Measurements from ENCODE around the gene ANXA6. TPM values are rescaled to one million over a fixed set of nuclear protein-coding genes. Genes with fewer than 3 reads are reported as not detected.
"Not testable (repeated sequence)": the region's sequence is repeated elsewhere in the genome, so short reads cannot be mapped to it uniquely, and the experiment has no call there.

The ANXA6 gene
- total RNA-seq, 1 experiment from 2014 or later: 190 TPM

GRCh38 chr5:151181818-151182523 is 24.4 kb upstream of the ANXA6 start:
- no peak for DNase-seq (ENCODE audit: low read depth)

- no peak for DNase-seq (ENCODE audit: low read depth)
Observed at GRCh38 chr5:151180291-151180690, 22.7 kb upstream of the ANXA6 start.

- DNase-seq (ENCODE audit: low read depth): no peak
Observed at GRCh38 chr5:151179489-151179840, 21.9 kb upstream of the ANXA6 start.

- no peak for DNase-seq (ENCODE audit: low read depth)
Observed at GRCh38 chr5:151178777-151179488, 21.4 kb upstream of the ANXA6 start.

- DNase-seq (ENCODE audit: low read depth): no peak
Observed at GRCh38 chr5:151178372-151178771, 20.8 kb upstream of the ANXA6 start.

GRCh38 chr5:151176268-151176667 is 18.7 kb upstream of the ANXA6 start:
- DNase-seq (ENCODE audit: low read depth): not testable (repeated sequence)

- no peak for DNase-seq (ENCODE audit: low read depth)
Observed at GRCh38 chr5:151174612-151175101, 17.1 kb upstream of the ANXA6 start.

- DNase-seq (ENCODE audit: low read depth): no peak
Observed at GRCh38 chr5:151173711-151174611, 16.4 kb upstream of the ANXA6 start.

- DNase-seq (ENCODE audit: low read depth): no peak
Observed at GRCh38 chr5:151171529-151171928, 13.9 kb upstream of the ANXA6 start.

GRCh38 chr5:151168602-151169344 is 11.2 kb upstream of the ANXA6 start:
- DNase-seq (ENCODE audit: low read depth): no peak

GRCh38 chr5:151167022-151167421 is 9.4 kb upstream of the ANXA6 start:
- no peak for DNase-seq (ENCODE audit: low read depth)

GRCh38 chr5:151164687-151165392 is 7.3 kb upstream of the ANXA6 start:
- peak; percentile 77 for DNase-seq (ENCODE audit: low read depth)

GRCh38 chr5:151162776-151163175 is 5.2 kb upstream of the ANXA6 start:
- DNase-seq (ENCODE audit: low read depth): no peak

- DNase-seq (ENCODE audit: low read depth): no peak
Observed at GRCh38 chr5:151159649-151160373, 2.2 kb upstream of the ANXA6 start.

- peak; percentile 83 for DNase-seq (ENCODE audit: low read depth)
Observed at GRCh38 chr5:151158287-151158661, 695 bp upstream of the ANXA6 start.

GRCh38 chr5:151156507-151157420 is 815 bp downstream of the ANXA6 start:
- DNase-seq (ENCODE audit: low read depth): peak; percentile 41

- peak; percentile 80 for DNase-seq (ENCODE audit: low read depth)
Observed at GRCh38 chr5:151155775-151156506, 1.6 kb downstream of the ANXA6 start.
